Measurements from ENCODE around the gene SRGAP2.
"Not testable (repeated sequence)": the region's sequence is repeated elsewhere in the genome, so short reads cannot be mapped to it uniquely, and the experiment has no call there.

SRGAP2 gene

DNA sequence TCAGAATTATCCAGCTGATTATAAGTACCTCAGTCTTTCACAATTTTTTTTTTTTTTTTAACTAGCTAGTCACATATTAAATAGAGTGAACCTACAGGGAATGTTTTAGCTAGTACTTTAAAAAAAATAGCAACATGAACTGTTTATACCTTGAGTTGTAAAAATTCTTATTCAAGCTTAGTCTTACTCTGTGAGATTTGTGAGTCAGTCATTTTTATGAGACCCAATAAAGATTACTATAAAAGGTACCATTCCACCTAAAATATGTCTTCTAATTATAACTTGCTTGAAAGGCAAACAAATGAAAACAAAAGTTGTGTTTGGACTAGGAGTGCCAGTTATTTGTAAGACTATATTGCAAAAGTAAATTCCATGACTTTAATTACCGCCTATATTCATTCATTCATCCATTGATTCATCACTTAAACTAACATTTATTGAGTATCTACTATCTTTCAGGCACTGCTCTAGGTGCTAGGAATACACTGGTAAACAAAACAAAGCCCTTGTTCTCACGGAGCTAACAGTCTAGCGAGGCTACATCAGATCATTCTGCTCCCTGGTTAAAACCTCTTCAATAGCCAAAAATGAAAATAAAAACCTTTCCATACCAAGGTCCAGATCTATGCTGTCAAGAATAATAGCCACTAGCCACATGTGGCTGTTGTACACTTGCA lies 6.5 kb upstream of the SRGAP2 start:
- not testable (repeated sequence) for H3K4me1 Mint-ChIP-seq, H3K27ac Mint-ChIP-seq, H3K9me3 Mint-ChIP-seq, H3K4me3 Mint-ChIP-seq, H3K36me3 Mint-ChIP-seq, H3K27me3 Mint-ChIP-seq

- H3K9me3 Mint-ChIP-seq, H3K27me3 Mint-ChIP-seq, H3K27ac Mint-ChIP-seq, H3K4me1 Mint-ChIP-seq, H3K36me3 Mint-ChIP-seq: not testable (repeated sequence)
- H3K4me3 Mint-ChIP-seq: peak within 1 kb of the TSS; percentile 75
Measured at GRCh38 chr1:206202789-206203363, 465 bp upstream of the SRGAP2 start, which contains the start of gene FAM72A. TSS of gene FAM72A (minus strand) at chr1:206202839. CDS start at chr1:206202025, 814 bp downstream.

DNA sequence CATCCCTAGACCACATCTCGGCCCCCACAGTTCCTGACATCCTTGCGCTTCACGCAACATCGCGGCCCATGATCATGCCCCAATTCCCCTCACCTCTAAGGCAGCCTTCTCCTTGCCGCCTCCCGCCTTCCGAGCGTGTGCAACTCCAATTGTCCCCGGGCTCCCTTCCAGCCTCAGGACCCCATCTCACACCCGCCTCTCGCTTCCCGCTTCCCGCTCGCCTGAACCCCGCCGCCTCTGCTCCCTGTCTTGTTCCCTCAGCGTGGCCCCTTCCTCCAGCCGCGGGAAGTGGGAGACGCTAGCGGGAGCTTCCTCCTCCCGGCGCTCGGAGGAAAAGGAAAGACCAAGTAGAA lies 794 bp downstream of the SRGAP2 start:
- not testable (repeated sequence) for H3K27me3 Mint-ChIP-seq, H3K36me3 Mint-ChIP-seq, H3K4me1 Mint-ChIP-seq, H3K9me3 Mint-ChIP-seq, H3K27ac Mint-ChIP-seq
- peak overlapping the region; percentile 59 for H3K4me3 Mint-ChIP-seq

DNA sequence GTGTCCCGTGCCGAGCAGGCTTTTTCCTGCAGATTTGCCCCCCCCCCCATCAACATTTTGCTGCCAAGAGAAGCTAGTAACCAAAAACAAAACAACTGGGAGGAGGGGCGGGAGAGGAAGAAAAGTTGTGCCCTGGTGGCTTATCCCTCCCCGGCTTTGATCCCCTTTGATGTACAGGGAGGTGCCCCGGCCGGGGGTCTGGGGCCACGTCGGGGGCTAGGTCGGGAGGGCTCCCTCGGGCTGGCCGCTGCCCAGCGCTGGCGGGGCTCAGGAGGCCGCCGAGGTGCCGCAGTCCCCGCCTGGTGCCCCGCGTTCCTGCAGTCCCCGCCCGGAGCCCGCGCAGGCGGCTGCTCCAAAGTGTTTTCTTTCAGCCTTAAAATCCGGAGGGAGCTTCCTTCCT lies 1.5 kb downstream of the SRGAP2 start:
- H3K4me1 Mint-ChIP-seq, H3K27me3 Mint-ChIP-seq, H3K27ac Mint-ChIP-seq, H3K9me3 Mint-ChIP-seq, H3K36me3 Mint-ChIP-seq: not testable (repeated sequence)
- peak overlapping the region; percentile 86 for H3K4me3 Mint-ChIP-seq

- H3K36me3 Mint-ChIP-seq, H3K4me3 Mint-ChIP-seq, H3K4me1 Mint-ChIP-seq, H3K9me3 Mint-ChIP-seq, H3K27me3 Mint-ChIP-seq, H3K27ac Mint-ChIP-seq: not testable (repeated sequence)
Measured at GRCh38 chr1:206205569-206205968, 2.2 kb downstream of the SRGAP2 start.

DNA sequence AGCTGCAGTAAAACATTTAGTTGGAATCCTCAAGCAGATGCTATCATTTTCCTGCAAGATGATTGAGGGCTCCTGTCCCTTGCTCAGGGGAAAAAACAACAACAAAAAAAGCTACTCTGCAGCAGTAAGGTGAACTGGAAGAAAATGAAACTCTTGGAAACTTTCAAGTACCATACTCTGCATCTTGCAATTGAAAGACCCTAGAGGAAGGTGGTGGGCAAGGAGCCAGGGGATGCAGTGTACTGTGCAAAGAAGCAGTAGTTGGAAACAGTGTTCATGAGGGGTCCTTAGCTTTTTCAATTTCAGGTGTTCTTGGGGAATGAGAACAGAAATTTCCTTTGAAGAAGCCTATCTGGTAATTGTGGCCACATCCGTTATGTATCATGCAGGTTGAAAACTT lies 7.5 kb downstream of the SRGAP2 start:
- H3K27ac Mint-ChIP-seq, H3K4me1 Mint-ChIP-seq: not testable (repeated sequence)

GRCh38 chr1:206215600-206216392 lies 12.5 kb downstream of the SRGAP2 start:
- H3K4me3 Mint-ChIP-seq, H3K4me1 Mint-ChIP-seq, H3K9me3 Mint-ChIP-seq, H3K36me3 Mint-ChIP-seq, H3K27ac Mint-ChIP-seq, H3K27me3 Mint-ChIP-seq: not testable (repeated sequence)

More for the DNA sequence above, 7.5 kb downstream of the SRGAP2 start:
- not testable (repeated sequence) for H3K36me3 Mint-ChIP-seq, H3K4me3 Mint-ChIP-seq, H3K27me3 Mint-ChIP-seq, H3K9me3 Mint-ChIP-seq

DNA sequence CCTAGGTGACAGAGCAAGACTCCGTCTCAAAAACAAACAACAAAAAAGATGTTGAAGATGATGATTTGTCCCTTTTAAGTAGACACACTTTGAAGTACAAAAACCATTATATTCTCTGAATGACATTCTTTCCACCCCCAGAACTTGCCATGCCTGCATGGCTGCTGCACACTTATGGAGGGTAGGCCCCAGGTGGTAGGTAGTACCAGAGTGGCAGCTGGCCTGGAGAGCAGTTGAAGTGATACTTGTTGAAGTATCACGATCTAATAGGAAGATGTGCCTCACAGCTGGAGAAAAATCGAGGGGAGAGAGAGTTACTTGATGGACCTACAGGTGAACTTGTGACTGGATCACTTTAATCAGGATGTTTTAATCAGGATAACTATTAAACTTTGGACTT lies 14.9 kb downstream of the SRGAP2 start:
- not testable (repeated sequence) for H3K4me3 Mint-ChIP-seq, H3K36me3 Mint-ChIP-seq, H3K9me3 Mint-ChIP-seq, H3K4me1 Mint-ChIP-seq, H3K27ac Mint-ChIP-seq, H3K27me3 Mint-ChIP-seq

- H3K9me3 Mint-ChIP-seq, H3K27me3 Mint-ChIP-seq, H3K27ac Mint-ChIP-seq, H3K4me1 Mint-ChIP-seq, H3K36me3 Mint-ChIP-seq, H3K4me3 Mint-ChIP-seq: not testable (repeated sequence)
Measured at GRCh38 chr1:206218765-206219164, 15.4 kb downstream of the SRGAP2 start.

DNA sequence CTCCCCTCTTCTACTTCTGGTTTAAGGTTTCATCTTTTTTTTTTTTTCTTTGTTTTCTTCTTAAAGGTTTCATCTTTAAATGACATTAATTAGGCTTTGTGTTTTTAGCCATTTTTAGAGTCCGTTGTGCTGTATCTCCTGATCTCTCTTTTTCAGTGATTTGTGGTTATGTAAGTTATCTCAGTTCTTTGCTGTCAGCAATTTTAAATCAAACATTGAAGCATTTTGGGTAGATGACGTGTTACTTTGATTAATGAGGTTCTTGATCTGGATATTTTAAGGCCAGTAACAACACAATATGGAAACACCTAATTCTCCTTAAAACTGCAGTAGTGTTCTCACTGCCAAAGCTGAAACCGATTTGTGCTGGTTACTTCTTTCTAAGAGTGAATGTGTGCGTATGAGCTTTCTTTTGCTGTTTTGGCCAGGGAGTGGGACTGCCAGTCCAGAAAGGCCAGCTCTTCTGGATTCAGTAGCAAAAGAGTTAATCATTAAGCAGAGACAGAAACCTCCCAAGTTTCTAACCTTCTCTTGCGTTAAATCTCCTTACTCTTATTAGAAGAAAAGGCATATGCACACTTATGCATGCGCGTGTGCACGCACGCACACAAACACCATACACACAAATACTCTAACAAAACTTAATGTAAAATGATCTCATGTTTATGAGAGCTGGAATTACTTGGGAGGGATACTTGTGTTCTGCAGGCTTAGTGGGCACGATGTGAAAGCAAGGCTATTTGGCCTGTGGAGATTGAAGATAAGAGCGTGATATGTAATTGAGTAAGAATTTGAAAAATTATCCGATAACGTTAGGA lies 16.4 kb downstream of the SRGAP2 start:
- H3K4me1 Mint-ChIP-seq, H3K27me3 Mint-ChIP-seq, H3K4me3 Mint-ChIP-seq: not testable (repeated sequence)

GRCh38 chr1:206220332-206221000 lies 17.1 kb downstream of the SRGAP2 start:
- not testable (repeated sequence) for H3K27me3 Mint-ChIP-seq, H3K36me3 Mint-ChIP-seq, H3K4me3 Mint-ChIP-seq, H3K9me3 Mint-ChIP-seq, H3K27ac Mint-ChIP-seq, H3K4me1 Mint-ChIP-seq

More for the DNA sequence above, 16.4 kb downstream of the SRGAP2 start:
- not testable (repeated sequence) for H3K9me3 Mint-ChIP-seq, H3K27ac Mint-ChIP-seq, H3K36me3 Mint-ChIP-seq

DNA sequence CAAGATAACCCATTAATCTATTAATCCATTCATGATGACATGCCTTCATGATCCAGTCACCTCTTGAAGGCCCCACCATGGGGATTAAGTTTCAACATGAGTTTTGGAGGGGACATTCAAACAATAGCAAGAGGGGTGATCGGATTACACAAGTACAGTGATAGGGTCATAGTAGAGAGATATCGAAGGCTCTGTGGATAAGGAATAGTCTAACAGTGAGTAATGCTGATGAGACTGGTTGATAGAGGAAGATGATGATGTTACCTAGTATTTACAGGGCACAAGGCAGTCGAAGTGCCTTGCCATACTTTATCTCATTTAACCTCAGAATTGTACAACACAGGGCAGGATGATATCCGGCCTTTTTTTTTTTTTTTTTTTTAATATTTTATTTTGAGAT lies 18.2 kb downstream of the SRGAP2 start:
- not testable (repeated sequence) for H3K4me3 Mint-ChIP-seq, H3K27ac Mint-ChIP-seq, H3K4me1 Mint-ChIP-seq, H3K36me3 Mint-ChIP-seq, H3K27me3 Mint-ChIP-seq, H3K9me3 Mint-ChIP-seq

DNA sequence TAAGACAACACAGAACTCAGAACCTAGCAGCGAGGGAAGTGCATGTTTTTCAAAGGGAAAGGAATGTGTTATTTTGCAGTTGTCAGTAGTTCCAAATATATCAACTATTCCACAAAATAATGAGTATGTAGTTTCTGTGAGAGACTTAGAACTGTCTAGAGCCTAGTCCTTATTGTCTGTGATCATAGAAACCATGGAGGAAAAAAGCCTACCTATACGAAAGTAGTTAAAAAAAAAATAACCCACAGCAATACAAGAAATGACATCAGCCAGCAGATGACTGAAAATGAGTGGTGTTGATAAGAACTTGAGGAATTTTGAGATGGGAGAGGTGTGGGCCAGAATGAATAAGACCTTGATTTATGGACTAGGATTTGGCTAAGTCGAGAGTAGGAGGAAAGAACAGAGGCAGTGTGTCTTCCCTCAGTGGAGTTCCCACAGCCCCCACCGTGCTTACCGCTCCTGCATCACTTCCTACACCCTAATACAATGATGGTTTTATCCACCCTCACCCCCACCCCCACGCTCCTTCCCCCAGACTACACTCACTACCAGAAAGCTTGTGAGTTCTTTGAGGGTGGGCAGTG lies 20.9 kb downstream of the SRGAP2 start:
- not testable (repeated sequence) for H3K4me3 Mint-ChIP-seq, H3K9me3 Mint-ChIP-seq, H3K27ac Mint-ChIP-seq, H3K27me3 Mint-ChIP-seq, H3K4me1 Mint-ChIP-seq, H3K36me3 Mint-ChIP-seq

DNA sequence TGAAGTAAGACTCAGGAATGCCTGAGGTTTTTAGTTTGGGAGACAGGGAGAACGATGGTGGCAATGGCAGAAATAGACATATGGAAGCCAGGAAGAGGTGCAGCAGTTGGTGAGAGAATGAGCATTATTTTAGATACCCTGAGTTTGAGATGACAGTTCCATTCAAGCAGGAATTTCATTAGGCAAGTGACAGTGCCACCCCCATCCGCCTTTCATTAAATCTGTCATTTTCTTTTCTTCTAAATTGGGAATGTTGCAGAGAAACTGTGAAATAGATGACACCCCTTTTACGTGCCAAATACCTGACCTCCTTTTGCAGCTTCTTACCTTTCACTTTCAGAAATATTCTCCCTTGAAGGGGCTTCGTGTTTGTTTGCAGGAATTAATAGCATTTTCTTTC lies 22.0 kb downstream of the SRGAP2 start:
- not testable (repeated sequence) for H3K36me3 Mint-ChIP-seq, H3K4me1 Mint-ChIP-seq, H3K27me3 Mint-ChIP-seq, H3K27ac Mint-ChIP-seq, H3K9me3 Mint-ChIP-seq, H3K4me3 Mint-ChIP-seq

GRCh38 chr1:206226886-206227285 lies 23.5 kb downstream of the SRGAP2 start:
- not testable (repeated sequence) for H3K27ac Mint-ChIP-seq, H3K36me3 Mint-ChIP-seq, H3K4me3 Mint-ChIP-seq, H3K4me1 Mint-ChIP-seq, H3K27me3 Mint-ChIP-seq, H3K9me3 Mint-ChIP-seq
